GM23248 (cell line): ENCODE data around the gene JMJD4.

Experiments used
- EZH2 ChIP-seq: fragments of 200-600 bp; sonication (generic); IDR thresholded peaks from 2 replicates; pipeline ENCODE4 v1.6.1; 2018; ENCODE audit warnings: antibody characterized with exemption, mild to moderate bottlenecking; ENCODE audit not compliant: insufficient read depth, poor library complexity, severe bottlenecking
- EZH2phosphoT487 ChIP-seq: fragments of 200-600 bp; sonication (generic); IDR thresholded peaks from 2 replicates; pipeline ENCODE4 v1.6.1; 2018; ENCODE audit warnings: antibody characterized with exemption, moderate library complexity, mild to moderate bottlenecking, low read depth; ENCODE audit not compliant: insufficient read depth

- no peak for TF ChIP-seq EZH2phosphoT487
- TF ChIP-seq EZH2, result no peak
These were observed 36.2 kb upstream of the JMJD4 start for GRCh38 chr1:227771326-227771725.
